HepG2 (cell line): ENCODE measurements around the gene FAM229B. TPM values are rescaled to one million over a fixed set of nuclear protein-coding genes. Genes with fewer than 3 reads are reported as not detected.

Source experiments
- ATAC-seq: fragments of 200-7000 bp; cut with Tn5 transposase; 3 replicates; pipeline ENCODE4 v1.9.1; 2020; ENCODE audit warnings: mild to moderate bottlenecking, moderate library complexity
- BruUV-seq: library from RNA; stranded (reverse); fragments of 400-500 nt; replicated peaks from 2 replicates; lab custom pipeline; 2021; lab: Mats Ljungman, UMichigan
- CTCF ChIA-PET: fragments of 300-600 bp; formaldehyde crosslinking; extraction: SDS; loops from one replicate; lab custom pipeline; 2021; ENCODE audit warnings: low total read pairs, inconsistent platforms, low intra/inter-chr PET ratio; lab: Yijun Ruan, JAX
- POLR2A ChIA-PET: fragments of 350-600 bp; sonication (Branson Sonifier 250); formaldehyde crosslinking; loops from one replicate; lab custom pipeline; 2020; ENCODE audit warnings: antibody characterized with exemption, inconsistent platforms; lab: Yijun Ruan, JAX
- DNase-seq: peaks from one replicate; pipeline ENCODE4 v3.0.0-alpha.2; 2015; ENCODE audit warnings: low spot score
- FAIRE-seq: peaks from 3 replicates; lab custom pipeline; 2011; peaks lifted over from hg19 to GRCh38; lab: Jason Lieb, UNC
- H2AFZ ChIP-seq: one replicate; pipeline ENCODE4 v1.6.1; 2011; ENCODE audit warnings: low read length, inconsistent platforms
- H3K27ac ChIP-seq: fragments of 300-600 bp; 3 replicates; pipeline ENCODE4 v1.8.0; 2011; ENCODE audit warnings: mixed run types, mild to moderate bottlenecking, mixed read lengths, low read length, inconsistent platforms; ENCODE audit not compliant: insufficient read depth; ENCODE audit errors: extremely low read length
- H3K27me3 ChIP-seq, 2 experiments: fragments of 200-600 bp in 1 of 2; 2 replicates in 1 of 2; 3 replicates in 1 of 2; pipeline versions ENCODE4 v1.6.0 to v1.8.0; 2011; ENCODE audit warnings: low read length in 2 of 2, mild to moderate bottlenecking in 2 of 2, moderate library complexity in 2 of 2, inconsistent platforms in 1 of 2; ENCODE audit not compliant: insufficient read depth in 2 of 2, control insufficient read depth in 1 of 2
- H3K36me3 ChIP-seq, 2 experiments: fragments of 200-600 bp in 1 of 2; replicated peaks in 1 of 2; 2 replicates in 1 of 2; 3 replicates in 1 of 2; pipeline versions ENCODE4 v1.5.1 to v1.8.0; 2011; ENCODE audit warnings: low read length in 2 of 2, inconsistent platforms in 1 of 2; ENCODE audit not compliant: insufficient read depth in 2 of 2, control insufficient read depth in 1 of 2
- H3K4me1 ChIP-seq: 2 replicates; pipeline ENCODE4 v1.5.1; 2012; ENCODE audit warnings: low read length, inconsistent platforms; ENCODE audit not compliant: insufficient read depth
- H3K4me2 ChIP-seq: 2 replicates; pipeline ENCODE4 v1.6.0; 2011; ENCODE audit warnings: low read depth, low read length, inconsistent platforms
- H3K4me3 ChIP-seq, 3 experiments: fragments of 200-600 bp in 1 of 3; sonication (generic), shearing (Covaris generic) in 1 of 3; replicated peaks in 1 of 3; 2 replicates each; pipeline ENCODE4 v1.5.1; 2011 to 2016; ENCODE audit warnings: low read length in 3 of 3, inconsistent platforms in 2 of 3, low read depth in 2 of 3, mild to moderate bottlenecking in 2 of 3, control low read depth in 1 of 3, mixed read lengths in 1 of 3; ENCODE audit not compliant: insufficient read depth in 1 of 3
- H3K79me2 ChIP-seq: one replicate; pipeline ENCODE4 v1.6.1; 2011; ENCODE audit warnings: low read length, inconsistent platforms; ENCODE audit not compliant: insufficient read depth
- H3K9ac ChIP-seq: 2 replicates; pipeline ENCODE4 v1.6.0; 2011; ENCODE audit warnings: mild to moderate bottlenecking, low read depth, low read length, inconsistent platforms; ENCODE audit not compliant: insufficient read depth
- H3K9me3 ChIP-seq: 2 replicates; pipeline ENCODE4 v1.5.1; 2012; ENCODE audit warnings: mild to moderate bottlenecking, low read length
- H4K20me1 ChIP-seq: 2 replicates; pipeline ENCODE4 v1.6.0; 2011; ENCODE audit warnings: inconsistent platforms, mild to moderate bottlenecking, low read length, moderate library complexity; ENCODE audit not compliant: insufficient read depth
- ATF7 ChIP-seq, 2 experiments: fragments of 450-650 bp in 1 of 2; sonication (generic) in 1 of 2; formaldehyde crosslinking in 1 of 2; IDR thresholded peaks; 2 replicates each; pipeline versions ENCODE4 v1.4.0 to v1.6.1; 2016 to 2020; ENCODE audit warnings: antibody characterized with exemption in 1 of 2, mild to moderate bottlenecking in 1 of 2, missing genetic modification reagents in 1 of 2
- CC2D1A ChIP-seq: sonication (generic); formaldehyde crosslinking; IDR thresholded peaks from 2 replicates; pipeline ENCODE4 v1.8.1; 2023; ENCODE audit warnings: mild to moderate bottlenecking, missing genetic modification reagents
- FLYWCH1 ChIP-seq: sonication (generic); formaldehyde crosslinking; IDR thresholded peaks from 2 replicates; pipeline ENCODE4 v1.8.1; 2023; ENCODE audit warnings: mild to moderate bottlenecking, missing genetic modification reagents
- FOSL2 ChIP-seq: sonication (generic); formaldehyde crosslinking; IDR thresholded peaks from 2 replicates; pipeline ENCODE4 v1.4.0; 2020; ENCODE audit warnings: missing genetic modification reagents
- FOXA1 ChIP-seq, 2 experiments: fragments of 450-650 bp in 1 of 2; sonication (generic) in 1 of 2; formaldehyde crosslinking in 1 of 2; IDR thresholded peaks; 2 replicates each; pipeline versions ENCODE4 v1.4.0 to v1.6.1; 2016 to 2020; ENCODE audit warnings: missing genetic modification reagents in 1 of 2
- GATAD2A ChIP-seq: IDR thresholded peaks from 2 replicates; pipeline ENCODE4 v1.6.1; 2016
- IRF1 ChIP-seq: sonication (generic); formaldehyde crosslinking; IDR thresholded peaks from 2 replicates; pipeline ENCODE4 v1.4.0; 2020; ENCODE audit warnings: low read depth, mild to moderate bottlenecking, missing genetic modification reagents
- NAIF1 ChIP-seq: sonication (generic); formaldehyde crosslinking; IDR thresholded peaks from 2 replicates; pipeline ENCODE4 v1.5.0; 2020; ENCODE audit warnings: mild to moderate bottlenecking, missing genetic modification reagents, borderline replicate concordance
- SAFB2 ChIP-seq: sonication (generic); formaldehyde crosslinking; IDR thresholded peaks from 2 replicates; pipeline ENCODE4 v1.5.1; 2020; ENCODE audit warnings: missing genetic modification reagents, low read depth, mild to moderate bottlenecking, borderline replicate concordance
- SIX4 ChIP-seq: sonication (generic); formaldehyde crosslinking; IDR thresholded peaks from 2 replicates; pipeline ENCODE4 v1.4.0; 2020; ENCODE audit warnings: missing genetic modification reagents
- STAG1 ChIP-seq: sonication (generic); formaldehyde crosslinking; IDR thresholded peaks from 2 replicates; pipeline ENCODE4 v1.4.0; 2020; ENCODE audit warnings: missing genetic modification reagents
- TEAD3 ChIP-seq: optimal IDR thresholded peaks from 2 replicates; pipeline ENCODE3; 2016; ENCODE audit warnings: borderline replicate concordance
- YY1 ChIP-seq: IDR thresholded peaks from 2 replicates; pipeline ENCODE4 v1.6.1; 2011; ENCODE audit warnings: low read length, low read depth, moderate library complexity, mild to moderate bottlenecking; ENCODE audit not compliant: insufficient read depth, insufficient replicate concordance
- ZFP82 ChIP-seq: sonication (generic); formaldehyde crosslinking; IDR thresholded peaks from 2 replicates; pipeline ENCODE4 v1.5.1; 2020; ENCODE audit warnings: mild to moderate bottlenecking, missing genetic modification reagents, borderline replicate concordance
- ZNF337 ChIP-seq: sonication (generic); formaldehyde crosslinking; IDR thresholded peaks from 2 replicates; pipeline ENCODE4 v1.5.1; 2020; ENCODE audit warnings: missing genetic modification reagents, low read depth, mild to moderate bottlenecking, borderline replicate concordance
- ZNF672 ChIP-seq: sonication (generic); formaldehyde crosslinking; IDR thresholded peaks from 2 replicates; pipeline ENCODE4 v1.8.1; 2022; ENCODE audit warnings: missing genetic modification reagents
- WGBS: methylation state at CpG from one replicate; pipeline ENCODE4 v1.1.6; 2017; ENCODE audit warnings: low lambda C conversion rate; 5-methylcytosine and 5-hydroxymethylcytosine counted together
- in situ Hi-C: cut with HindIII; loops from 2 replicates; pipeline ENCODE4 v1.10.0; 2017; ENCODE audit warnings: low pct_unique_long_range_greater_than_20kb; ENCODE audit not compliant: extremely low pct_ligation_motif_present
- intact Hi-C: fragments of 100-400 bp; cut with micrococcal nuclease; formaldehyde crosslinking; loops from one replicate; pipeline ENCODE4 v1.10.0; 2022; ENCODE audit not compliant: unreplicated experiment
- polyA plus RNA-seq, 8 experiments: library from polyadenylated mRNA; depleted of rRNA in 3 of 8; stranded (reverse) in 7 of 8; unstranded in 1 of 8; fragments of >200 nt; fragmentation: Illumina TruSeq in 4 of 8; extraction: Trizol in 4 of 8; gene quantifications; 2 replicates each; pipeline versions ENCODE4 v1.2.1 to v1.2.3, GENCODE V29; 2011 to 2016; ENCODE audit warnings: low read depth in 4 of 8, missing spikeins in 1 of 8, mixed read lengths in 1 of 8; ENCODE audit not compliant: insufficient read depth in 1 of 8
- total RNA-seq, 5 experiments: library from RNA; depleted of rRNA; stranded (reverse); fragments of >200 nt; fragmentation: Illumina TruSeq; extraction: Trizol; gene quantifications; 2 replicates each; pipeline ENCODE4 v1.2.3, GENCODE V29; 2016; ENCODE audit warnings: low read depth in 1 of 5
- TF ChIP-seq, protein P1 (sequence below): IDR thresholded peaks from 2 replicates; pipeline ENCODE4 v1.6.1; 2016; ENCODE audit warnings: mild to moderate bottlenecking, missing biosample characterization, missing genetic modification reagents
- TF ChIP-seq, protein P2 (sequence below): IDR thresholded peaks from 2 replicates; pipeline ENCODE4 v1.6.1; 2016; ENCODE audit warnings: missing compliant biosample characterization, missing genetic modification reagents, borderline replicate concordance

Gene FAM229B
- total and polyA plus RNA-seq, 2 of the 13 experiments (the other 11 are each of a cell fraction or from before 2014, with no cell fraction given): 11.3 to 19.5 TPM

DNA sequence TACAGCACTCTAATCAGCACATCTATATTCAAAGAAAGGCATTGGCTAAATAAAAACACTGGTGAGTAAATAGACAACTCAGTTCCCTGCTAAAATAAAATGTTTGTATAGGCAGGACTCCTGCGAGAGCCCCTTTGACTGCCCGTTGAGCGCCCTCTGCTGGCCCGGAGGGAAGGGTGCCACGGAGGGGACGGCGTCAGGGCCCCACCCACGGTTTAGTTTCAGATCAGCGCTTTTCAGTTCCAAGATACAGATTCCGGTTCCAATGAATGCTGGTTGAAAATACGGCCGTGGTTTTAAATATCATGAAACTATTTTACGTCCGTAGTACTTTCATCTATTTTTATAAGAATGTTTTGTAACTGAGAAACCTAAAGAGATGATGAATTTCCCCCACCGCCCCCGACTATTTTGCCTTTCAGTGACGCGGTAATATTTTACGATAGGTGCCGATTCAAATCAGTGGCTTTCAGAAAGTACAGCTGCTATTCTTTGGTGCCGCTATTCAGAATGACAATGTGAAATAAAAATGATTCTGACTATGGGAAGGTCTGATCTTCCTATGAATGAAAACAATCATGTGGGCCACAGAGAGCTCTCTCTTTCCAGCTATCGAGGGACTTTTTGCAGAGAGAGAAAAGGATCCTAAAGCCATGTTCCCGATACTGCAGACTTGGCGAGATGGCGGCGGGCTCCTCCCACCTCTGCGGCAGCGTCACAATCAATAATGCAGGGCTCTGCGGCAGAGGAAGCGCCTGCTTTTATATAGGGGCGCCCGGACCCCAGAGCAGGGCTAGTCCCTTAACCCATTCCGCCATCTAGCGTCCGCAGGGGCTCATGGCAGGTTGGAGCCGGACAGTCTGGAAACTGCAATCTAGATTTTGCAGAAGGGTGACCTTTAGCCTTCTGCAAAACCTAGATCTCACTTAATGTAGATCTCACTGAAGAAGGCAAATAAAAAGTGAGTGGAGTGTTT, 44.1 kb upstream of the FAM229B start:
- Histone ChIP-seq H3K79me2 (no peaks in the 10 kb centered on the region), H4K20me1 (no peaks in the 10 kb centered on the region), H3K36me3 (no peaks in the 10 kb centered on the region), H3K27me3 (no peaks in the 10 kb centered on the region; a peak in 1 of 5 replicates), H2AFZ (peak overlapping the region; percentile 91), H3K4me3 (peak overlapping the region; percentile 62 to 93 (median 81)), H3K4me2 (peak overlapping the region; percentile 96), H3K27ac (peak overlapping the region; percentile 31), H3K4me1 (peaks cover 4% of the 10 kb centered on the region; the same call in 1 of the 2 replicates), H3K9ac (peak overlapping the region; percentile 58), H3K9me3 (no peaks in the 10 kb centered on the region)
- WGBS: under 1% methylated on average over 35 of the region's 36 CpGs
- intact Hi-C loops (loop anchor here (1.0 kb wide), 4 partner anchors 14 to 333 kb away; no protein-coding TSS in a partner anchor), in situ Hi-C loops (no loop called here)
- ChIA-PET POLR2A (no interaction called here), CTCF (interaction anchor here (1.0 to 2.8 kb wide), 7 partner anchors 14 to 784 kb away, joined by 3 to 35 read pairs (median 4); a partner anchor contains a TSS)
- no TSS peak for BruUV-seq
- FAIRE-seq (peak; percentile 90), DNase-seq (peak; percentile 86), ATAC-seq (peak; percentile 98)
- no peak for TF ChIP-seq CC2D1A
- peak; percentile 83 for TF ChIP-seq YY1
- TF ChIP-seq GATAD2A (CRISPR knock-in tag): peak; percentile 72
- TF ChIP-seq ATF7 (IDR thresholded peaks at IDR 0.05): no peak
- no peak for TF ChIP-seq ATF7 (CRISPR knock-in tag; IDR thresholded peaks at IDR 0.05)
- no peak for TF ChIP-seq FLYWCH1 (CRISPR knock-in tag)
- peak; percentile 80; the same call in 1 of the 2 replicates for TF ChIP-seq ZFP82 (CRISPR knock-in tag)
- TF ChIP-seq NAIF1: 0 out of 2 replicates have a peak, but pooled peaks have one; percentile 61
- peak; percentile 17 for TF ChIP-seq TEAD3 (CRISPR knock-in tag)
- TF ChIP-seq SIX4 (CRISPR knock-in tag): 0 out of 2 replicates have a peak, but pooled peaks have one; percentile 3
- peak; percentile 23; the same call in 1 of the 2 replicates for TF ChIP-seq SAFB2 (CRISPR knock-in tag)
- TF ChIP-seq FOSL2 (CRISPR knock-in tag): peak; percentile 30; the same call in 1 of the 2 replicates
- TF ChIP-seq, protein P1, sequence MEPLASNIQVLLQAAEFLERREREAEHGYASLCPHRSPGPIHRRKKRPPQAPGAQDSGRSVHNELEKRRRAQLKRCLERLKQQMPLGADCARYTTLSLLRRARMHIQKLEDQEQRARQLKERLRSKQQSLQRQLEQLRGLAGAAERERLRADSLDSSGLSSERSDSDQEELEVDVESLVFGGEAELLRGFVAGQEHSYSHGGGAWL: peak; percentile 35; the same call in 1 of the 2 replicates
- 0 out of 2 replicates have a peak, but pooled peaks have one; percentile 48 for TF ChIP-seq ZNF337 (CRISPR knock-in tag)
- TF ChIP-seq, protein P2, sequence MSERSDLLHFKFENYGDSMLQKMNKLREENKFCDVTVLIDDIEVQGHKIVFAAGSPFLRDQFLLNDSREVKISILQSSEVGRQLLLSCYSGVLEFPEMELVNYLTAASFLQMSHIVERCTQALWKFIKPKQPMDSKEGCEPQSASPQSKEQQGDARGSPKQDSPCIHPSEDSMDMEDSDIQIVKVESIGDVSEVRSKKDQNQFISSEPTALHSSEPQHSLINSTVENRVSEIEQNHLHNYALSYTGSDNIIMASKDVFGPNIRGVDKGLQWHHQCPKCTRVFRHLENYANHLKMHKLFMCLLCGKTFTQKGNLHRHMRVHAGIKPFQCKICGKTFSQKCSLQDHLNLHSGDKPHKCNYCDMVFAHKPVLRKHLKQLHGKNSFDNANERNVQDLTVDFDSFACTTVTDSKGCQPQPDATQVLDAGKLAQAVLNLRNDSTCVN (CRISPR knock-in tag): peak; percentile 88
- no peak for TF ChIP-seq FOXA1 (IDR thresholded peaks at IDR 0.05)
- TF ChIP-seq FOXA1 (CRISPR knock-in tag; IDR thresholded peaks at IDR 0.05): 0 out of 2 replicates have a peak, but pooled peaks have one; percentile 7
- TF ChIP-seq ZNF672 (CRISPR knock-in tag): peak; percentile 96; the same call in 1 of the 2 replicates
- no peak for TF ChIP-seq IRF1
- peak; percentile 94 for TF ChIP-seq STAG1
